ENCODE results near the gene CRADD.
A peak's percentile ranks its signal among the peaks of the same experiment; 100 is the strongest.

The CRADD gene

DNA sequence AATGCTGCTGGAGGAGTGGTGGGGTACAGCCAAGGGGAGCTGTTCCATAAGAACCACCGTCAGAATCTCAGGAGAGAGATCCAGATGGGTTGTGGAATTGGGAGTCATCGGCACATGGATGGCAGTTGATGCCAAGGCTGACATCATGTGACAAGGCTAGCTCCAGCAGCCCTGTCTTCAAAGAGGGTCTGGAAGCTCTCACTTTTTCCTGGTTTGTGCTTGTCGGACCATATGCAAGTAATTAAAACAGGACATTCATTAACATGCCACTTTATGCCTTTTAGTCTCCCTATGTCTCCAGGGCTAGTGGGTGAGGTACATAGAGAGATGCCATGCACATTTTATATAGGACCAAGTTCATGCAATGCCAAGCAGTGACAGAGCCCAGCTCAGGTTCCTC, 211.8 kb downstream of the CRADD start:
- TF ChIP-seq POLR2AphosphoS5 (IDR thresholded peaks at IDR 0.05; ENCODE audit: low read depth) (no peak), GABPA (IDR thresholded peaks at IDR 0.05; ENCODE audit: low read depth) (no peak), SPI1 (IDR thresholded peaks at IDR 0.05; ENCODE audit: borderline replicate concordance, low read depth) (no peak)
- TF ChIP-seq, protein P1, sequence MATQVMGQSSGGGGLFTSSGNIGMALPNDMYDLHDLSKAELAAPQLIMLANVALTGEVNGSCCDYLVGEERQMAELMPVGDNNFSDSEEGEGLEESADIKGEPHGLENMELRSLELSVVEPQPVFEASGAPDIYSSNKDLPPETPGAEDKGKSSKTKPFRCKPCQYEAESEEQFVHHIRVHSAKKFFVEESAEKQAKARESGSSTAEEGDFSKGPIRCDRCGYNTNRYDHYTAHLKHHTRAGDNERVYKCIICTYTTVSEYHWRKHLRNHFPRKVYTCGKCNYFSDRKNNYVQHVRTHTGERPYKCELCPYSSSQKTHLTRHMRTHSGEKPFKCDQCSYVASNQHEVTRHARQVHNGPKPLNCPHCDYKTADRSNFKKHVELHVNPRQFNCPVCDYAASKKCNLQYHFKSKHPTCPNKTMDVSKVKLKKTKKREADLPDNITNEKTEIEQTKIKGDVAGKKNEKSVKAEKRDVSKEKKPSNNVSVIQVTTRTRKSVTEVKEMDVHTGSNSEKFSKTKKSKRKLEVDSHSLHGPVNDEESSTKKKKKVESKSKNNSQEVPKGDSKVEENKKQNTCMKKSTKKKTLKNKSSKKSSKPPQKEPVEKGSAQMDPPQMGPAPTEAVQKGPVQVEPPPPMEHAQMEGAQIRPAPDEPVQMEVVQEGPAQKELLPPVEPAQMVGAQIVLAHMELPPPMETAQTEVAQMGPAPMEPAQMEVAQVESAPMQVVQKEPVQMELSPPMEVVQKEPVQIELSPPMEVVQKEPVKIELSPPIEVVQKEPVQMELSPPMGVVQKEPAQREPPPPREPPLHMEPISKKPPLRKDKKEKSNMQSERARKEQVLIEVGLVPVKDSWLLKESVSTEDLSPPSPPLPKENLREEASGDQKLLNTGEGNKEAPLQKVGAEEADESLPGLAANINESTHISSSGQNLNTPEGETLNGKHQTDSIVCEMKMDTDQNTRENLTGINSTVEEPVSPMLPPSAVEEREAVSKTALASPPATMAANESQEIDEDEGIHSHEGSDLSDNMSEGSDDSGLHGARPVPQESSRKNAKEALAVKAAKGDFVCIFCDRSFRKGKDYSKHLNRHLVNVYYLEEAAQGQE (IDR thresholded peaks at IDR 0.05; ENCODE audit: insufficient replicate concordance, low read depth), result no peak
- TF ChIP-seq, protein P2, sequence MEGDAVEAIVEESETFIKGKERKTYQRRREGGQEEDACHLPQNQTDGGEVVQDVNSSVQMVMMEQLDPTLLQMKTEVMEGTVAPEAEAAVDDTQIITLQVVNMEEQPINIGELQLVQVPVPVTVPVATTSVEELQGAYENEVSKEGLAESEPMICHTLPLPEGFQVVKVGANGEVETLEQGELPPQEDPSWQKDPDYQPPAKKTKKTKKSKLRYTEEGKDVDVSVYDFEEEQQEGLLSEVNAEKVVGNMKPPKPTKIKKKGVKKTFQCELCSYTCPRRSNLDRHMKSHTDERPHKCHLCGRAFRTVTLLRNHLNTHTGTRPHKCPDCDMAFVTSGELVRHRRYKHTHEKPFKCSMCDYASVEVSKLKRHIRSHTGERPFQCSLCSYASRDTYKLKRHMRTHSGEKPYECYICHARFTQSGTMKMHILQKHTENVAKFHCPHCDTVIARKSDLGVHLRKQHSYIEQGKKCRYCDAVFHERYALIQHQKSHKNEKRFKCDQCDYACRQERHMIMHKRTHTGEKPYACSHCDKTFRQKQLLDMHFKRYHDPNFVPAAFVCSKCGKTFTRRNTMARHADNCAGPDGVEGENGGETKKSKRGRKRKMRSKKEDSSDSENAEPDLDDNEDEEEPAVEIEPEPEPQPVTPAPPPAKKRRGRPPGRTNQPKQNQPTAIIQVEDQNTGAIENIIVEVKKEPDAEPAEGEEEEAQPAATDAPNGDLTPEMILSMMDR (IDR thresholded peaks at IDR 0.05; ENCODE audit: insufficient read depth, low read length), result no peak
- Histone ChIP-seq H3K27ac (replicated peaks) (no peak overlapping the region), H3K27me3 (ENCODE audit: insufficient read depth, poor library complexity, severe bottlenecking) (no peaks in the 10 kb centered on the region), H3K4me3 (replicated peaks; ENCODE audit: insufficient read depth, low read length) (no peak overlapping the region)
- no peak for DNase-seq (ENCODE audit: low read depth in 1 of 2, low spot score in 1 of 2)

DNA sequence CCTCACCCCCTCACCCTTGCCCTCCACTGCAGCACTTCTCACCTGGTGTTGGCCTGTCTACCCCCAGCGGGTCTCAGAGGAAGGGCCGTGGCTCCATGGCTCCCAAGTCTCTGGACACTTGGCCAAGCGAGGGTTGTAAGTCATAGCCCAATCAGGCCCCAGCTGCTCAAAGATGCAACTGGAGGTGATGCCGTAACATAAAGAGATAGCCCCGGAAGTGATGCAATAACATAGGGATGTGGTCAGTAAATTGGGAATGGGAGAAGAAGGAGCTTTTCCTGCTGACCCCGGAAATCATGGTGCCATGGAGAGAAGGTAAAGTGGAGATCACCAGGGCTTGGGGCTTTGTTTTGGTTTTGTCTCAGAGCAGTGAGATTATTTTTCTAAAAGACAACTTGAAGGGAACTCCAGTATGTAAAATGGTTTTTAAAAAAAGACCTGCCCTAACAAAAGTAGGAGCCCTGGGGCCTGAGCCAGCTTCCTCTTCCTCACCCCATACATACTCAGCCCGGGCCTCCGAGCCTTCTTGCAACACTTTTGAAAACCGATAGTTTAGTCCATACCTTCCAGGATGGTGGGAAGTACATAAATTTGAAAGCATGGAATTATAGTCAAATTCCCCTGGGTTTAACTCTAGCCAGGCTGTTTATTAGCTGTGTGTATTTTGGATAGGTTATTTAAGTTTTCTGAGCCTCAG, 212.5 kb downstream of the CRADD start:
- TF ChIP-seq SPI1 (IDR thresholded peaks at IDR 0.05; ENCODE audit: borderline replicate concordance, low read depth), result peak; percentile 63
- TF ChIP-seq, protein P1 (IDR thresholded peaks at IDR 0.05; ENCODE audit: insufficient replicate concordance, low read depth), result no peak
- TF ChIP-seq POLR2AphosphoS5 (IDR thresholded peaks at IDR 0.05; ENCODE audit: low read depth), result no peak
- Histone ChIP-seq H3K27ac (replicated peaks) (no peak overlapping the region; the same call in 1 of the 2 replicates), H3K27me3 (ENCODE audit: insufficient read depth, poor library complexity, severe bottlenecking) (no peaks in the 10 kb centered on the region), H3K4me3 (replicated peaks; ENCODE audit: insufficient read depth, low read length) (no peak overlapping the region)
- peak; percentile 47 to 73 for DNase-seq (ENCODE audit: low read depth in 1 of 2, low spot score in 1 of 2)

DNA sequence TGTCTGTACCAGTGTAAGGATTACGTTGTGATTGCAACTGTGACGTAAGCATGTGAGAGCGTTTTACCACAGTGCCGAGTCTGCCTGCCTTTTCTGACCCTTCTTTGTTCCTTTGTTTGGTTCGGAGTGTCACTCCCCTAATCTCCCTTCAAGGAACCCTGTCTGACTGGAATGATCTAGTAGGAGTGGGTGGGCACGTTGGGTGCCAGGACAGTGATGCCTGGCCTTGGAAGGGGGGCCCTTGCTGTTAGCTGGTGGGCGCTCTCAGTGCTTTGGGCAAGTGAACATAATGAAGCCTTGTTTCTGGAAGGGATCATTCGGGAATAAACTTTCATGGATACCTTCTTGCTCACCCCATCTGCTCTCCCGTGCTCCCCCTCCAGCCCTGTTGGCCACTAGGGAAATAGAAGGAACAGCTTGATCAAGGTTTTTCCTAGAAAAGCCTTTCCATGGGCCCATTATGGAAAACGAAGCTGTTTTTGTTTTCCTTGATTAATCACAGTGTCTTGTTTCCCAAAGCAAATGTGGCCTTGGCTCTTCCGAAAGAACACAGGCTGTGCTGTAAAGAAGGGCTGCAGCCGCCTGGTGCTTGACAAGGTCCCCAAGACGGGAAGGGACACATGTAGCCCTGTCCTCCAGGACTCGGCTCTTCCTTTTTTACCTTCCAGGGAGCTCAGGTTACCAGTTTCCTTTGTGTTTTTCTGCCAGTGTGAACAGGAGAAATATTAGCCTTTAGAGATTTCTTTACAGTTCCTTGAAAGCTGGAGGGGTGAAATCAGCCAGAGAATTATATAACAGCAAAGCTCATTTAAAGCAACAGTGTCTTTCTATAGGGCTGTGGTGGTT, 215.5 kb downstream of the CRADD start:
- Histone ChIP-seq H3K4me3 (replicated peaks; ENCODE audit: insufficient read depth, low read length) (no peak overlapping the region), H3K27ac (replicated peaks) (no peak overlapping the region), H3K27me3 (ENCODE audit: insufficient read depth, poor library complexity, severe bottlenecking) (no peaks in the 10 kb centered on the region)
- no peak for DNase-seq (ENCODE audit: low read depth in 1 of 2, low spot score in 1 of 2)
- TF ChIP-seq, protein P1 (IDR thresholded peaks at IDR 0.05; ENCODE audit: insufficient replicate concordance, low read depth), result no peak
- no peak for TF ChIP-seq GABPA (IDR thresholded peaks at IDR 0.05; ENCODE audit: low read depth)
- TF ChIP-seq, protein P2 (IDR thresholded peaks at IDR 0.05; ENCODE audit: insufficient read depth, low read length), result no peak
- no peak for TF ChIP-seq SPI1 (IDR thresholded peaks at IDR 0.05; ENCODE audit: borderline replicate concordance, low read depth)
- TF ChIP-seq POLR2AphosphoS5 (IDR thresholded peaks at IDR 0.05; ENCODE audit: low read depth), result no peak
